SH-SY5Y (cell line): ENCODE results near the gene HLA-DPA1.

ENCODE experiments used
- GATA2 ChIP-seq: IDR thresholded peaks from 2 replicates; pipeline ENCODE4 v1.6.1; 2011; ENCODE audit warnings: mild to moderate bottlenecking, low read depth, low read length
- GATA3 ChIP-seq: IDR thresholded peaks from 2 replicates; pipeline ENCODE4 v1.6.1; 2011; ENCODE audit warnings: low read depth, mild to moderate bottlenecking, low read length, moderate library complexity

Gene HLA-DPA1

DNA sequence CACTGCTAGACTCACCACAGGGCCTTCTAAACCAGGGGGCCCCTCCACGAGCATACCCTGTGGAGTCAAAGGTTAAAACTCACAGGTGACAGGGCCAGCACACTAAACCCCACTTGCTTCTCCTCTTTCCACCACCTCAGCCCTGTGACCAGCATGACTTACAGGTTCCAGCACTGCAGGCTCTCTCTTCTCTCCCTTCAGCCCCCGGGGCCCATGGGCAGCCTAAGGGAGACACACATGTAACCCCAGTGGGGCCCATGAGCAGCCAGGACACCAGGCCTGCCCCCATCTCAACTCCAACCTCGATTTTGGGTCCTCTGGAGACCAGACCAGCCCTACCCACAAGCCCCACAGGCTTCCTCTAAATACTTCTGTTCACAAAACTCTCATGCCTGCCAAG, 30.3 kb upstream of the HLA-DPA1 start:
- no peak for TF ChIP-seq GATA2
- no peak for TF ChIP-seq GATA3

- no peak for TF ChIP-seq GATA2
- TF ChIP-seq GATA3 = no peak
Measured at GRCh38 chr6:33095681-33096080, 22.2 kb upstream of the HLA-DPA1 start.

- TF ChIP-seq GATA2 (no peak), GATA3 (no peak)
Measured at GRCh38 chr6:33093855-33094254, 20.4 kb upstream of the HLA-DPA1 start.

DNA sequence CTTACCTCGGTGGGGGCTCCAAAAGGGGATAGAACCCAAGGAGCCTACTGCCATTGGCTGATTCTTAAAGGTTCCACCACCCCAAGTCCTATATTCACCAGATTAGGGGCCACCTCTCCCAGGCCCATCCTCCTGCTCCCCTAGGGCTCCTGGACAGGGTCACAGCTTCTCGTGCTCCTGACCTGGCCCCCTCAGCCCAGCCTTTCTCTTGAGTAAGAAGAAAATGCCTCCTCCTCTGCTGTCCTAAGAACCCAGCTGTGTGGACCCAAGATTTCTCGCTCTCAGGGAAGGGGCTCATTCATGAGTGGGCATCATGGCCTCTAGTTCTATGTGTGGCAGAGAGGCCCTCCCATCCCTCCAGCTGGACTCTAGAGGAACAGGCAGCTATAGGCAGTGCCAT, 18.9 kb upstream of the HLA-DPA1 start:
- no peak for TF ChIP-seq GATA2
- no peak for TF ChIP-seq GATA3

- TF ChIP-seq GATA3 (no peak), GATA2 (no peak)
Measured at GRCh38 chr6:33091957-33092356, 18.5 kb upstream of the HLA-DPA1 start.

DNA sequence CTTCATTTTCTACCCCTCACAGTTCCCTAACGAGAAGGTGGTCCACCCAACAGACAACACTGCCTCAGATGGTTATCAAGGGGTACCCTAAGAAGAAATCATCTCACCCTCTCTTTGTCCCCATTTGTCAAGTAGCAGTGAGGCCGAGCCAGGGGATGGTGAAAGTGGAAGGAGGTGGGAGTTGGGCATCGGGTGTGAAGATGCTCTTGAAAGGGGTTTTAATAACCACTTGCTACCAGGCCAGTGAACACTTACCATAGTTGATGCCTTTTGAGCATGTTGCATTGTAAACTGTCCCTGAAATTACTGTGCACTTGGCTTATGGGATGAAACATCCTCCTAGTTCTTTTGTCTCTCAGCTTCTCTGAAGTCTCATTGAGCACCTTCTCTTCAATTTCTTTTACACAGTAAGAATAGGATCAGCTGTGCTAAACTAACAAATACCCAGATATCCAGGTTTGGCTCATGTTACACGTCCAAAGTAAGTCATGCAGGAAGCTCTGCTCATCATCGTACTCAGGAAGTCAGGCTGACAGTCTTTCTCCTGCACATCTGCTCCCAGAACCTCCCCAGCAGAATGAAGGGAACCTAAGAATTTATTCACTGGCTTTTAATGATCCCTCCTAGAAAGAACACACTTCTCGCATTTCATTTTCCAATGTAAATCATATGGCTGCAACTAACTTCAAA, 15.6 kb upstream of the HLA-DPA1 start:
- TF ChIP-seq GATA2 = no peak
- no peak for TF ChIP-seq GATA3

DNA sequence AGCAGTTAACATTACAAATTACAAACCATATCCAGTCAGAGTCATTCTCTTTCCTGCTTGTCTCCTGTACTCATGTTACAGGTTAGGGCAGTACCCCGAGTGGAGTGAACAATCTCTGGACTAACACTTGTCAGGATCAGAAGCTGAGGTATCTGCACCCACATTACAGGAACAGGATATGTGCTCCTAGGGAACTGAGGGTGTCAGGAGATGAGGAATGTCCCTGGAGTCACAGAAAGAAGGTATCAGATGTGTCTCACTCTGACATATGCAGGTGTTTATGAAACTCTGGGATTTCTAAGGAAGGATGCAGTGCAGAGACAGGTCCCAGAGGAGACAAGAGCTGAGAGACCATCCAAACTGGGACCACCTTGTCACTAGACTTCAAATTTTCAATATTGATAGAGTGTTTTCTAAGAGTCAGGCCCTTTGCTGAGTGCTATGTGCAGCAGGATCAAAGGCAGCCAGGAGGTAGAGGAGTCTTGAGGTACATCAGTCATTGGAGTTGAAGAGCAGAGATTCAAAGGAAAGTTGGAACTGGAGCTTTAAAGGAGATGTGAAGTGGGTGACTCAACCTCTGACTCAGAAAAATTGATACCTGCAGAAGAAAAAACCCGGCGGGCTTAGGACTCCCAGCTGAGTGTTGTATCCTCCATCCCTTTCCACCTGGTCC, 14.9 kb upstream of the HLA-DPA1 start:
- TF ChIP-seq GATA3 (no peak), GATA2 (no peak)

GRCh38 chr6:33085627-33086026, 12.2 kb upstream of the HLA-DPA1 start:
- TF ChIP-seq GATA2 = no peak
- no peak for TF ChIP-seq GATA3

- TF ChIP-seq GATA3 = no peak
Measured at GRCh38 chr6:33082702-33083101, 9.3 kb upstream of the HLA-DPA1 start.

DNA sequence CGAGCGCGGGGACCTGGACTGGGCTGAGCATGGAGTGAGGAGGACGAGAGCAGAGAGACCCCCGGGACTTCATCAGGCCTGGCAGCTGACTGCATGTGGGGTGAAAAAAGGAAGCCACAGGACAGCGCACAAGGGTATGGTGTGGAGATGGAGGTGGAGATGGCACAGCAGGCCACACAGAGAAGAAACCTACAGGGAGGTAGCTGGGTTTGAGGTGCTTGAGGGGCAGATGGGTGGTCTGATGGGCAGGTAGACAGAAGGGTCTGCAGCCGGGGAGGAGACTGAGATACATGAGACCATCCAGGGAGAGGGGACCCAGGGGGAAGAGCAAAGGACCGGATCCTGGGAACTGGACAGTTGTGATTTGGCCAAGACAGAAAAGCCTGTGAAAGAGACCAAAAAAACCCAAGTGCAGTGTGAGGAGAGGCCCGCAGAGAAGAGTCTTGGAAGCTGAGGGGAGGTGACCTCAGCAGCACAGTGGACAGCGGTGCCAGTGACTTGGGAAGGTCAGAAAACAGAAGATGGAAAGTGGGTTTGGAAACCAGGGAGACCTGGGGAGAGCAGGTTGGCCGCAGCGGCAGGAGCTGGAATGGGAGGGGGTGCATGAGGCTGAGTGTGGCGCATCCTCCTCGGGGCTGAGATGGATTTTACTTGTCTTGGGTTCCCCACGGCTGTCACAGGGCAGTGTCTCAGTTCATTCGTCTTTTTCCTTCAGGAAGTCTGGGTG, 7.8 kb upstream of the HLA-DPA1 start:
- TF ChIP-seq GATA2 (no peak), GATA3 (no peak)

- TF ChIP-seq GATA3 (no peak), GATA2 (no peak)
Measured at GRCh38 chr6:33080127-33081089, 7.0 kb upstream of the HLA-DPA1 start.

DNA sequence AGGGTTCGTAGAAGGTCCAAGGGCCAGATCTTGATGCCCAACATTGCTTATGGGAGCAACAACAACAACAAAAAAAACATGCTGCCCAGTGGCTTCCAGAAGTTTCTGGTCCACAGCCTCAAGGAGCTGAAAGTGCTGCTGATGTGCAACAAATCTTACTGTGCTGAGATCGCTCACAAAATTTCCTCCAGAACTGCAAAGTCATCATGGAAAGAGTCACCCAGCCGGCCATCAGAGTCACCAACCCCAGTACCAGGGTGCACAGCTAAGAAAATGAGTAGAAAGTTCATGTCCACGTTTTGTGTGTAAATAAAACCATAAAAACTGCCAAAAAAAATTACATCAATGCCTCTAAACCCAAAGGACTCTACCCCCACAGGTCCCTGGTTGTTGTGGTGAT, 6.1 kb upstream of the HLA-DPA1 start:
- no peak for TF ChIP-seq GATA2
- TF ChIP-seq GATA3 = no peak

GRCh38 chr6:33078919-33079521, 5.6 kb upstream of the HLA-DPA1 start:
- no peak for TF ChIP-seq GATA3
- no peak for TF ChIP-seq GATA2

DNA sequence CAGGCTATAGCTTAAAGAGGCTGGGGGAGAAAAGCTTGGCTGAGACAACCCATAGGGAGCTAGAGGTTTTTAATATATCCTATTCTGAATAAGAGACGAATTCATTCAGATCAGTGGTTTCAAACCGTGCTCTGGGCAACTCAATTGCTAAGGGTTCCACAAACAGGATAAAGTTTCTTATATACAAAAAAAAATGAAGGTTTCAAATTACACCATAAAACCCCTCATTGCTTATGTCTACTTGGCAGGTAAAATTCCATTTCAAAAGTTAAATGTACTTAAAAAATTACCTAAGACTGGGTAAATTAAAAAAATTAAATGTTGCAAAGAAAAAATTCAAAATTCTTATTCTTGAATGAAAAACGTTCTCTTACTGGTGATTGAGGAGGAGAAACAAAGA, 5.0 kb upstream of the HLA-DPA1 start:
- TF ChIP-seq GATA3 = no peak
- TF ChIP-seq GATA2 = no peak

DNA sequence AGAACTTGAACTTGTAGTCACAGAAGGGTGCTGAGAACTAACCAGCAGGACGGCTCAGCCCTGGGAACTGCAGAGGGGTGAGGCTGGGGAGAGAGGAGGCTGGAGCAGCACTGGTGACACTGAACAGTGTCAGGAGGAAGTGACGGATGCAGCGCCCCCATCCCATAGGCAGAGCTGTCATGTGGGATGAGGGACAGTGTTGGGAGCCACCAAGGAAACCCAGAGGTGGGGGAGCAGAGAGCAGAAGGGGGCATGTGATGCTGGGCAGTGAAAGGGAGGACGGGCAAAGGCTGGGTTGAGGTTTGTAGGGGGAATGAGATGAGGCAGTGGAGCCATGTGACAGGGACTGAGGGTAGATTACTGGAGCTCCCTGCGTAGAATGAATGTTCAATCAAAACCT, 4.5 kb upstream of the HLA-DPA1 start:
- no peak for TF ChIP-seq GATA2
- no peak for TF ChIP-seq GATA3
